ENCODE measurements around the gene FOXC1.

- no peak for TF ChIP-seq REST (IDR thresholded peaks at IDR 0.05; ENCODE audit: insufficient replicate concordance, low read depth)
- TF ChIP-seq POLR2AphosphoS5 (IDR thresholded peaks at IDR 0.05; ENCODE audit: low read depth): no peak
- TF ChIP-seq, protein P1, sequence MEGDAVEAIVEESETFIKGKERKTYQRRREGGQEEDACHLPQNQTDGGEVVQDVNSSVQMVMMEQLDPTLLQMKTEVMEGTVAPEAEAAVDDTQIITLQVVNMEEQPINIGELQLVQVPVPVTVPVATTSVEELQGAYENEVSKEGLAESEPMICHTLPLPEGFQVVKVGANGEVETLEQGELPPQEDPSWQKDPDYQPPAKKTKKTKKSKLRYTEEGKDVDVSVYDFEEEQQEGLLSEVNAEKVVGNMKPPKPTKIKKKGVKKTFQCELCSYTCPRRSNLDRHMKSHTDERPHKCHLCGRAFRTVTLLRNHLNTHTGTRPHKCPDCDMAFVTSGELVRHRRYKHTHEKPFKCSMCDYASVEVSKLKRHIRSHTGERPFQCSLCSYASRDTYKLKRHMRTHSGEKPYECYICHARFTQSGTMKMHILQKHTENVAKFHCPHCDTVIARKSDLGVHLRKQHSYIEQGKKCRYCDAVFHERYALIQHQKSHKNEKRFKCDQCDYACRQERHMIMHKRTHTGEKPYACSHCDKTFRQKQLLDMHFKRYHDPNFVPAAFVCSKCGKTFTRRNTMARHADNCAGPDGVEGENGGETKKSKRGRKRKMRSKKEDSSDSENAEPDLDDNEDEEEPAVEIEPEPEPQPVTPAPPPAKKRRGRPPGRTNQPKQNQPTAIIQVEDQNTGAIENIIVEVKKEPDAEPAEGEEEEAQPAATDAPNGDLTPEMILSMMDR (IDR thresholded peaks at IDR 0.05; ENCODE audit: insufficient read depth, low read length): no peak
- TF ChIP-seq SPI1 (IDR thresholded peaks at IDR 0.05; ENCODE audit: borderline replicate concordance, low read depth): no peak
- TF ChIP-seq GABPA (IDR thresholded peaks at IDR 0.05; ENCODE audit: low read depth): no peak
Measured at GRCh38 chr6:1609041-1609647, 571 bp upstream of the FOXC1 start.
